Ishikawa (cell line): Measurements from ENCODE around the gene TTN.

Experiments
- CEBPB ChIP-seq: IDR thresholded peaks from 2 replicates; pipeline ENCODE4 v1.6.1; 2012
- CREB1 ChIP-seq: IDR thresholded peaks from 2 replicates; pipeline ENCODE4 v1.6.1; 2012; ENCODE audit warnings: low read depth
- EGR1 ChIP-seq: IDR thresholded peaks from 2 replicates; pipeline ENCODE4 v1.6.1; 2012
- EP300 ChIP-seq: IDR thresholded peaks from 2 replicates; pipeline ENCODE4 v1.6.1; 2012; ENCODE audit warnings: borderline replicate concordance
- FOXM1 ChIP-seq: IDR thresholded peaks from 2 replicates; pipeline ENCODE4 v1.6.1; 2012; ENCODE audit warnings: low read depth, borderline replicate concordance
- NFIC ChIP-seq: IDR thresholded peaks from 2 replicates; pipeline ENCODE4 v1.6.1; 2012
- RAD21 ChIP-seq: IDR thresholded peaks from 2 replicates; pipeline ENCODE4 v1.6.1; 2012; ENCODE audit warnings: low read depth
- REST ChIP-seq: IDR thresholded peaks from 2 replicates; pipeline ENCODE4 v1.6.1; 2012; ENCODE audit warnings: low read depth, mild to moderate bottlenecking
- TAF1 ChIP-seq: IDR thresholded peaks from 2 replicates; pipeline ENCODE4 v1.6.1; 2012; ENCODE audit warnings: low read depth, mild to moderate bottlenecking
- TCF12 ChIP-seq: IDR thresholded peaks from 2 replicates; pipeline ENCODE4 v1.6.1; 2012; ENCODE audit warnings: low read depth
- TEAD4 ChIP-seq: IDR thresholded peaks from 2 replicates; pipeline ENCODE4 v1.6.1; 2012
- USF1 ChIP-seq: IDR thresholded peaks from 2 replicates; pipeline ENCODE4 v1.6.1; 2012
- ZBTB7A ChIP-seq: IDR thresholded peaks from 2 replicates; pipeline ENCODE4 v1.6.1; 2012; ENCODE audit warnings: low read depth

DNA sequence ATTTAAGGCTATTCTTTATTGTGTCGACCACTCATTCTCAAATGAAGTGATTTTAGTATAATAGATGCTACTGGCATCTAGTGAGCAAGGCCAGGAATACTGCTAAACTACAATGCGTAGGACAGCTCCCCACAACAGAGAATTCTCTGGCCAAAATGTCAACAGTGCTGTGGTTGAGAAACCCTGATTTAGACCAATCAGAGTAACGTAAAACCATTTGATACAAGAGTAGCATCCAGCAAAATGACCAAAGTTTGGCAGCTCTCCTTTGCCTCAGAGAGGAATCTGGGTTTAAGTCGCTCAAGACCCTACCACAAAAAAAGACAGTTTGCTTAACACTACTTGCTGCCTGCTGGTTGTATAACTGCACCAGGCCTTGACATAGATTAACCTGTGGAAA lies 37.0 kb upstream of the TTN start:
- TF ChIP-seq FOXM1 (no peak), RAD21 (no peak), TAF1 (no peak), ZBTB7A (no peak), CREB1 (no peak), EGR1 (no peak), EP300 (no peak), TCF12 (no peak), REST (no peak), CEBPB (no peak), TEAD4 (no peak), NFIC (no peak), USF1 (no peak)
